Central memory CD4-positive, alpha-beta T cell (primary cell): Measurements from ENCODE around the gene TCF4.

Source experiments
- DNase-seq: peaks from one replicate; pipeline ENCODE4 v3.0.0; 2022

Gene TCF4

GRCh38 chr18:55466789-55467188, 121.2 kb downstream of the TCF4 start:
- no peak for DNase-seq

DNA sequence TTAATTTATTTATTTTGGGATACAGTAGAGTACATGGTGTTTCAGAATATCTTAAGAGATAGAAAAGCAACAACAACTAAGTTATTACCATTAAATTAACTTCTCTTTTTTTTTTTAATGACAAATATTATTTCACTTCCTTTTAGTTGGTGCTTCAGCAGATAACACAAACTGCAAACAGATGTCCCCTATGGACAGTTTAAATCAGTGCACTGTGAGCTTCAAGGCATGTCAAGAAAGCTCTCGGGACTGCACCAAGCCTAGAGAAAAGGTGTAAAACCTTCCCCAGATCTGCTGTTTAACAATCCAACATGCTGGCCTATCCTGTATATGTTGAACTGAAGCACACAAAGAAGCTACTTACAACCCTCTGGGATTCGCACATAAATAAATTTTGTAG, 122.7 kb downstream of the TCF4 start:
- DNase-seq = no peak

- DNase-seq = no peak
Measured at GRCh38 chr18:55464581-55464980, 123.4 kb downstream of the TCF4 start.

- DNase-seq = no peak
Measured at GRCh38 chr18:55462652-55463051, 125.3 kb downstream of the TCF4 start.

DNA sequence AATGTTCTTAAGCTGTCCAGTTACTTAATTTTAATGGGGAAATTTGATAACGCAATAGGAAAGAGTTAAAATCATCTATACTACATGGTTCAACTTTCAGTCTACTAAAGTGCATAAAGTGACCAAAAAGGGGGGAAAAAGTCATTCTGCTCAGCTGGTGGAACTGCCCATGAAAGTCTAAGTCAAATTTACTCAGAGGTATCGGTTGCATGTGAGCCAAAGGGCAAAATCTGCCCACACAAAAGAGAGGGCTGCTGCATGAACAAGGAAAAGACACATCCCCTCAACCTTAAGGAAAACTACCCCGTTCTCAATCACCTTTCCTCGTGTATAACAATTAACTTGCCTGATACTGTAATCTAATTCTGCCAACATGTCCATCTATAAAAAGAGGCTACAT, 126.1 kb downstream of the TCF4 start:
- DNase-seq = no peak

- DNase-seq = no peak
Measured at GRCh38 chr18:55458456-55459203, 129.4 kb downstream of the TCF4 start.

DNA sequence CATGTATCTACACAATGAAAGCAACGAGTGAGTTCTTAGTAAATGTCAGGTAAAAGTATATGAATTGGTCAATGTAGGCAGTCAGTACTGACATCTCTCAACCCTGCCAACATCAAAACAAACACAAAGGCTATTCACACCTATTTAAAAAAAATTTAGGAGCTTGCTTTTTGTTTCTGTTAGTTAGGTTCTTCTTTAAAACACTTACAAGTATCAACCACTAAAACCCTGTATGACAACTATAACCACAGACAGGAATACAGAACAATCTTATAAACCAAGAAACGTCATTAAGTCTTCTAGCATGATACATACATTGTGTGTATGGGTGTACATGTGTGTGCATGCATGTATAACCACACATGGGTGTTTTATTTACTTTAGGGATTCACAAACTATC, 131.0 kb downstream of the TCF4 start:
- no peak for DNase-seq

DNA sequence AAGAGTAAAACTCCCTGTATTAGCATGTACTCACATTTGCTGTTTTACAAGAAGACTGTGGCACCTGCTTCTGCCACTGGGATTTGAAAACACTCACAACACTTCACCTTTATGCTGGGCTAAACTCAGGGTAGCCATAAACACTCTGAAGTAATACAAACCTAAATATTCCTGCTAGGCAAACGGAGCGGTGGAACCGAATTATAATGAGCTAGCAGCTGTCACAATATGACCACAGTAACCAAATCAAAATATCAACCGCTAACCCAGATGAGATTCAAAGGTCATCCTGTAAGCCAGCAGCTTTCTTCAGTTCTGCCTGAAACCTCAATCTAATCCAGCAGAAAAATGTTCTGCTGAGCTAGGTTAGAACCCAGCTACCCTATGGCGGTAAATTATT, 132.1 kb downstream of the TCF4 start:
- no peak for DNase-seq

- no peak for DNase-seq
Measured at GRCh38 chr18:55453186-55453585, 134.8 kb downstream of the TCF4 start.

DNA sequence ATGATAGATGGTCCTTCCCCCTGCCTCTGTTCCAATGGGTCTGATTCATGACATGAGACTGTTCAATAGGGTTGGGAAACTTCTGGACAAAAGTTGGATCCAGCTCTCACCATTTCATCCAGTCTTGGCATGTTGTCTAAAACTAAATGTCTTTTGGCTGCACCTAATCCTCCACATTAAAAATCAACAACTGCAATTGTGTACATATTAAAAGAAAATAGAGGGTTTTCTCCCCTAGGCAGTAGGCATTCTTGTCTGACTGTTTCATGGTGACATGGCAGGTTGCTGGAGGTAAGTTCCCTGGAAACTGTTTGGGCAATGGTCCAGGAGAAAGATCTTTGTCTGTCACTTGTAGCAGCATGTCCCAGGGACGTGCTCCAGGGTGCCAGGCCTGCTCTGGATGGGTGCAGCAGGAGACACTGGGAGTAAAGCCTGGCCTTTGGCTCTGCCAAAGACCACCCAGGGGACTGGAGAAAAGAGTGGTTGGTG, 135.8 kb downstream of the TCF4 start:
- no peak for DNase-seq

GRCh38 chr18:55449412-55450140, 138.4 kb downstream of the TCF4 start:
- no peak for DNase-seq

DNA sequence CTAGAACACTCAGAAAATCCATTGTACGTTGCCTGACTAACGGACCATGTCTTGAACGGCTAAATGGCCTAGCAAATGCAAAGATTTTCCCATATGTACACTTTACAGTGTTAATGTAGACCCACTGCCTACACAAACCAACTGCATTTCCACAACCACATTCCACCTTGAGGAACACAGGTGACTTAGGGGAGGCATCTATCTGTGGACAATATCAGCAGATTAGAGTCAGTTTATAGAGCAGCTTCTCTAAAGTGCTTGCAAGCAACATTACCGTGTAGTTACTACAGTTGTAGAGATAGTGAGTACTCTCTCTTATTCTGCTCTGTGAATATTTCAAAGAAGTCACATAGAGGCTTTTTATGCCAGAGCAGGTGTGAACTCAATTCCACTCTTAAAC, 139.6 kb downstream of the TCF4 start:
- no peak for DNase-seq

GRCh38 chr18:55447672-55448018, 140.3 kb downstream of the TCF4 start:
- DNase-seq = no peak

GRCh38 chr18:55446996-55447671, 140.9 kb downstream of the TCF4 start:
- DNase-seq = no peak

DNA sequence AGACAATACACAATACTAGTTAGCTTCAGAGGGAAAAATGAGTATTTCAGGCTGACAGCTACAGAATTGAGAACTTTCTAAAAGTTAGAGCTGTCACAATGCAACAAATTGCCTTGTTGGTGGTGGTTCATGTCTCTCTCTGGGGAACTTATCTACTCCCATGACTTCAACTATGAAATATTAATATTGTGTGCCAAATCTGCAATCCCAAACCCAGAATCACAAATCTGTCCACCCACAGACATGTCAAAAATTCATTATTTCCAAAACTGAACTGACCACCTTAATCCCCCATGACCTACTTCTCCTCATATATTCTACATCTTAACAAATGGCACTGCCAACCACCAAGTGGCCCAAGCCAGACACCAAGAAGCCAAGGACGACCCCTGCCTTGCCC, 143.5 kb downstream of the TCF4 start:
- DNase-seq = no peak

DNA sequence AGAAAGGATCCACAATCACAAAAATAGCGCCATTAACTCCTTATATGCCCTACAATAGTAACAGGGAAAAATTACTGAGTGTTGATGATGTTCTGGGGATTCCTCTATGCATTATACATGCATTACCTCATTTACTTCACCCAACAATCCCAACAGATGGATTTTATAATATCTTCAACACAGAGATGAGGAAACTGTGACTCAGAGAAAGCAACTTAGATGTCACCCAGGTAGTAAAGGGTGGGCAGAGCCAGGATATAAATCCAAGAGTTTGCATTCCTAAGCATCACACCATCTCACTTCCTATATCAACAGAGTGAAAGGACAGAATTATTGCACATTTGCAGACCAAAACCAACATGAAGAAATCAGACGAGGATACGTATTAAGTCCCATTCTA, 144.2 kb downstream of the TCF4 start:
- DNase-seq = no peak

DNA sequence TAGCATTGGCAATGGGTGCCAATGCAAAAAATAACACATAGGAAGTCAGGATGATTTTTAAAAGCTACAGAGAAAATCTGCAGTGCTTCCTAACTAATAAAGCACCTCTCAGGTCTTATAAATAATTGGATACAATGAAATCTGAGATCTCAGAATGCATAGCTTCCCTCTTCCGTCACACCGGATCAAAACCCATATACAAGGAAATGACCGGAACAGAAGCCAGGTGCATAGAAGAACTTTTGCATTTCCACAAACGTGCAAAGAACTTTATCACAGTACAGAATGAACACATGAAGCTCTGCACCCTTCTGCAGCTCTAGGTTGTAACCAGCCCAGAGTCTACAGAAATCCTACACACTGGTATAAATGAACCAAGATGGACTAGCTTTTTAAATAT, 145.4 kb downstream of the TCF4 start:
- no peak for DNase-seq

DNA sequence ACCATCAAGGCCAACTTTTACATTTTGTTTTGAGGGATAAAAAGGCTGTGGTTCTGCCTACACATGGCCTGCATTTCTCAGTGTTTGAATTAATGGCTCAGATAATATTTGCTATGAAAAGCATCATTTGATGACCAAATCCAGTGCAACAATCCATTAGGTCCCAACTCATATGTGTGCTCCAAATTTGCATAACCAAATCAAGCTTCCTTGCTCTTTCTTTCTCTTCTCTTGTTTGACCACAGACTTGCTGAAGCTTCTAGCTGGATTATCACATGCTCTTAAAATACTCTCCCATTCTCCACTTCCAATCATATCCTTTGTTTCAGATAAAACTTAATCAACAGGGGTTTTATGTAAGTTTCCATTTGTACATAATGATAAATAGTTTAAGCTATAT, 147.0 kb downstream of the TCF4 start:
- DNase-seq = no peak

DNA sequence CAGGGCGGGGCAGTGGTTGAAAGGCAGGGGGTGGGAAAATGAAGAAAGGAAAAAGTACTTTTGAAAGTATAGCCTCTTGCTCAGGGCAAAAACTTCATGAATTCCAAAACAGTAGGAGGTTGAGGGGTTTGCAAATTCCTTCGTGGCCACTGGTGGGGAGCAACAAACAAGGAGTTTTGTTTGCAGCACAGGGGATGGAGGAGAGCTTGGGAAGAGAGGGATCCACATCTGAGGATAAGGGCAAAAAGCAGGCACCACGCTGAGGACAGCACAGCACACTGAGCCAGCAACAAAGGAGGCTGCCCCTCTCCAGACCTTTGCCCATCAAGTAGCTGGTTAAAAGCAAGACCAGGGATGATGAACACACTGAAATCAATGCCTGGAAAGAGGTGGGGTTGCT, 148.9 kb downstream of the TCF4 start:
- DNase-seq = no peak

GRCh38 chr18:55435592-55435991, 152.4 kb downstream of the TCF4 start:
- DNase-seq = no peak

DNA sequence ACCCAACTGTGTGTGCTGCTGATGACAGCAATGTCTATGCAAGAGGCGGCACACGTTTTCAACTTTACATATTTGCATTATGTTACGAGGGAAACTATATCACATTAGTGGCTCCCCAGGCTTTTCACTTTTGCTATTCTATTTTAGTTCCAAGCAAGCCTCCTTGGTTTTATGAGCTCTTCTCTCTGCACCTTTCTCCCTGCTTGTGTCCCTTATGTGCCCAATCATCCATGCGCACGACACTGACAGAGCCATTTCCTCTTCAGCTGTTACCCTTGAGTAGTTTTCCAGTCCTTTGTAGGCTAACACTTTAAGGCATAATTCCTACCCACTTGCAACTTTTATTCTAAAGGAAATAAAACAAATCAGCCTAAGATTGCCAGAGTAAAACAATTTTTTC, 154.3 kb downstream of the TCF4 start:
- DNase-seq = no peak

DNA sequence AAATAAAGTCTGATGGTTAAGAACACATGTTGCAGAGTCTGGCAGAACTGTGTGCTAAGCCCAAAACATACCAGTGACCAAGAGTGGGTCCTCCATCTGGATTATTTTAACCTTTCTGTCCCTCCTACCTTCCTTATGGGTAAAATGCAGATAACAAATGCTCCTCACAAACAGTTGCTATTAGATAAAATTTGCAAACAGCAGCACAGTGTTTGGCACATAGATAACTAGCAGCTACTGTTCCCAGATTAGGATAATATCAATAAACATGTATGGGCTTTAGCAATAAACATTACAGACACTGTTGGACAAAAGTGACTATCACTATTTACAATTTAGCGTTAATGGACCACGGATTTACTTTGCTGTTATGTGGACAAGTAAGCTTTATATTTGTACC, 154.9 kb downstream of the TCF4 start:
- DNase-seq = no peak

GRCh38 chr18:55432307-55433040, 155.5 kb downstream of the TCF4 start:
- DNase-seq = no peak
